22Rv1 (cell line): ENCODE data around the gene PTPRE.

Experiments
- ZFX ChIP-seq: fragments of 450-650 bp; IDR thresholded peaks from 2 replicates; pipeline ENCODE4 v1.6.1; 2017; ENCODE audit warnings: antibody characterized with exemption, borderline replicate concordance
- TF ChIP-seq, protein P1 (sequence below): fragments of 450-650 bp; IDR thresholded peaks from 2 replicates; pipeline ENCODE4 v1.5.1; 2017; ENCODE audit warnings: mild to moderate bottlenecking

DNA sequence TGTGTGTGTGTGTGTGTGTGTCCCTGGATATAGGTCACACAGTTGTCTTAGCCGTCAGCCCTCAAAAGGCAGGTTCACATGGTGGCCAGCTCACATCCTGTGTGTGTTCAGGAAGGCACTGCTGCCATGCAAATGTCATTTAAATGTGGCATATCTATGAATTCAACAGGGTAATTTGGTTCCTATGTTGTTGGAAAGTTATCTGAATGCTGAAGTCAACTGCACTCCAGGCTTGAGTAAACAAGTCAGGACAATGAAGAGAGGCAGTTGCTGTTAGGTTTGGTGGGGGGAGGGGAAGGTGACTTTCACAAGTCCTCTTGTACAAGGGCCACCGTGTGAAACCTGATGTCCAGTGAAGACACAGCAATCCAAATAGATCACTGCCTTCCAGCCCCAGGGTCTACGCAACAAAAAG, 61.1 kb downstream of the PTPRE start:
- TF ChIP-seq, protein P1, sequence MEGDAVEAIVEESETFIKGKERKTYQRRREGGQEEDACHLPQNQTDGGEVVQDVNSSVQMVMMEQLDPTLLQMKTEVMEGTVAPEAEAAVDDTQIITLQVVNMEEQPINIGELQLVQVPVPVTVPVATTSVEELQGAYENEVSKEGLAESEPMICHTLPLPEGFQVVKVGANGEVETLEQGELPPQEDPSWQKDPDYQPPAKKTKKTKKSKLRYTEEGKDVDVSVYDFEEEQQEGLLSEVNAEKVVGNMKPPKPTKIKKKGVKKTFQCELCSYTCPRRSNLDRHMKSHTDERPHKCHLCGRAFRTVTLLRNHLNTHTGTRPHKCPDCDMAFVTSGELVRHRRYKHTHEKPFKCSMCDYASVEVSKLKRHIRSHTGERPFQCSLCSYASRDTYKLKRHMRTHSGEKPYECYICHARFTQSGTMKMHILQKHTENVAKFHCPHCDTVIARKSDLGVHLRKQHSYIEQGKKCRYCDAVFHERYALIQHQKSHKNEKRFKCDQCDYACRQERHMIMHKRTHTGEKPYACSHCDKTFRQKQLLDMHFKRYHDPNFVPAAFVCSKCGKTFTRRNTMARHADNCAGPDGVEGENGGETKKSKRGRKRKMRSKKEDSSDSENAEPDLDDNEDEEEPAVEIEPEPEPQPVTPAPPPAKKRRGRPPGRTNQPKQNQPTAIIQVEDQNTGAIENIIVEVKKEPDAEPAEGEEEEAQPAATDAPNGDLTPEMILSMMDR, result no peak
- TF ChIP-seq ZFX, result no peak
